Calu3 (cell line): ENCODE data around the gene FUOM. TPM values are rescaled to one million over a fixed set of nuclear protein-coding genes. Genes with fewer than 3 reads are reported as not detected.

ENCODE experiments used
- BruUV-seq: library from RNA; stranded (reverse); fragments of 400-500 nt; replicated peaks from 2 replicates; lab custom pipeline; 2021; lab: Mats Ljungman, UMichigan
- CTCF ChIA-PET: fragments of 300-600 bp; sonication (Branson Sonifier 250); formaldehyde crosslinking; loops from one replicate; lab custom pipeline; 2022; ENCODE audit warnings: antibody characterized with exemption; lab: Charles Lee
- DNase-seq: peaks from one replicate; pipeline ENCODE4 v3.0.0; 2022
- H3K27ac Mint-ChIP-seq: one replicate; pipeline ENCODE4 v1.8.0; 2022; ENCODE audit warnings: mixed read lengths; ENCODE audit not compliant: unreplicated experiment
- H3K27me3 Mint-ChIP-seq: one replicate; pipeline ENCODE4 v1.8.0; 2022; ENCODE audit warnings: mixed read lengths; ENCODE audit not compliant: unreplicated experiment
- H3K36me3 Mint-ChIP-seq: one replicate; pipeline ENCODE4 v1.8.0; 2022; ENCODE audit warnings: mild to moderate bottlenecking, moderate library complexity, mixed read lengths; ENCODE audit not compliant: insufficient read depth, unreplicated experiment
- H3K4me1 Mint-ChIP-seq: one replicate; pipeline ENCODE4 v1.8.0; 2022; ENCODE audit warnings: mild to moderate bottlenecking, low read depth, mixed read lengths; ENCODE audit not compliant: unreplicated experiment
- H3K4me3 Mint-ChIP-seq: one replicate; pipeline ENCODE4 v1.8.0; 2022; ENCODE audit warnings: mild to moderate bottlenecking, low read depth, moderate library complexity, mixed read lengths; ENCODE audit not compliant: unreplicated experiment
- H3K9me3 Mint-ChIP-seq: one replicate; pipeline ENCODE4 v1.8.0; 2022; ENCODE audit warnings: low read depth, mixed read lengths; ENCODE audit not compliant: unreplicated experiment
- CTCF ChIP-seq: fragments of 200-600 bp; IDR thresholded peaks from one replicate; pipeline ENCODE4 v1.8.0; 2022; ENCODE audit warnings: antibody characterized with exemption; ENCODE audit not compliant: unreplicated experiment
- intact Hi-C: fragments of 100-400 bp; cut with micrococcal nuclease; formaldehyde crosslinking; loops from one replicate; pipeline ENCODE4 v1.10.0; 2022; ENCODE audit not compliant: unreplicated experiment
- total RNA-seq: library from RNA; stranded (reverse); gene quantifications from 2 replicates; pipeline ENCODE4 v1.2.3, GENCODE V29; 2022

Gene FUOM
- total RNA-seq, 1 experiment from 2014 or later, result 11.5 TPM

- Mint-ChIP-seq H3K36me3 (no peaks in the 10 kb centered on the region), H3K27me3 (no peaks in the 10 kb centered on the region), H3K9me3 (no peaks in the 10 kb centered on the region), H3K4me3 (no peak overlapping the region), H3K4me1 (no peaks in the 10 kb centered on the region), H3K27ac (no peak overlapping the region)
- no TSS peak for BruUV-seq
- CTCF ChIA-PET, result no interaction called here
- intact Hi-C loops, result no loop called here
- DNase-seq, result no peak
- no peak for TF ChIP-seq CTCF
Measured at GRCh38 chr10:133355266-133355665, 2.6 kb downstream of the FUOM start.

DNA sequence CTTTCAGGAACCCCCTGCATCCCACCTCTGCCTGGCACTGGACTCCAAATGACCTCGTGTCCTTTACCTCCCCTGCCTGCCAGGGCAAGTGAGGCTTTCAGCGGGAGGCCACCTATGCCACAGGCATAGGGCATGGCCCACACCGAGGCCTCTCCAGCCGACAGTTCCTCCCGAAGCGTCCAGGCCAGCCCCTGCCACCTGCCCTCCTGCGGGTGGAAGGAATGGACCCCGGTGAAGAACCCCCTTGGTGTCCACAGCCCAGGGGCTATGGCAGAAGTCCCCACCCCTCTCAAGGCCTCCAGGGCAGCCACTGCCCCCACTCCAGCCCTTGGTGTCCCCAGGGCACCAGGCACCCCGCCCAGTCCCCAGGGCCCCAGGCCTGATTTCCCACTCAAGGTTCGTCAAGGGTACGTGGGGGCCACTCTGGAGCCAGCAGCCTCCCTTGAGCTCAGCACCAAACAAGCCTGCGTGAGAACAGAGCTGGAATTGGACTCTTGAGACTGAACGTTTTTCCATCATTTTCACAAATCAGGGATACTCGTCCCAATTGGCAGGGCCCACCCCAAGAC, 3.1 kb downstream of the FUOM start:
- intact Hi-C loops, result no loop called here
- no peaks in the 10 kb centered on the region for H3K27me3 Mint-ChIP-seq
- no peaks in the 10 kb centered on the region for H3K4me1 Mint-ChIP-seq
- BruUV-seq, result no TSS peak
- no peak overlapping the region for H3K4me3 Mint-ChIP-seq
- H3K9me3 Mint-ChIP-seq, result no peaks in the 10 kb centered on the region
- CTCF ChIA-PET, result no interaction called here
- no peaks in the 10 kb centered on the region for H3K36me3 Mint-ChIP-seq
- DNase-seq, result no peak
- TF ChIP-seq CTCF, result no peak
- H3K27ac Mint-ChIP-seq, result no peak overlapping the region

DNA sequence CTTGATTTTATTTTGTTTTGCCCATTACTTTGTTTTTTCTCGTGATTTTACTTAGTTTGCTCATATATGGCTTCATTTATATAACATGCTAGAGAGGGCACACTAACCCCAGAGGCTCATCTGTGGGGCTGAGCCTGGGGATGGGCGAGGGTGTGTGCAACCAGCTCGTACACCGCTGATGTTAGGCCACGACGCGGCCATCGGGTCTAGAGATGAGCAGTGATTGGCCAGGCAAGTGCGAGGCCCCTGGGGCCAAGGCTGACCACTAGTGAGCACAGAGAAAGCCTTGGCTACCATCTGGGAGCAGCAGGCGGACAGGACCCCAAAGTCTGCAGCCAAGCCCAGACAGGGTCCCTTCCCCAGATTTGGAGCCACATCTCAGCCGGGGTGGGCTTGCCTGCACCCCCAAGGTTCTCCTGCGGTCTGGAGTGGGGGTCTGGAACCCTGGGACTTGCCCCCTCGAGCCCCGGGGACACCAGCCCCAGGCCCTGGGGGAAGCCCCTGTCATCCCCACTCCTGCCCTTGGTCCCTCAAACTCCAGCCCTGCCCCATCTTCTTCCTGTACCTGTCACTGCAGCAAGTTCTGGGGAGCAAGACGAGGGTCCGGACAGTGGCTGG, 3.7 kb downstream of the FUOM start:
- H3K27ac Mint-ChIP-seq, result no peak overlapping the region

GRCh38 chr10:133353202-133353959, 4.4 kb downstream of the FUOM start:
- CTCF ChIA-PET, result no interaction called here
- no peaks in the 10 kb centered on the region for H3K9me3 Mint-ChIP-seq

More for the DNA sequence above, 3.7 kb downstream of the FUOM start:
- H3K36me3 Mint-ChIP-seq, result no peaks in the 10 kb centered on the region
- TF ChIP-seq CTCF, result no peak
- H3K4me1 Mint-ChIP-seq, result no peaks in the 10 kb centered on the region
- no peaks in the 10 kb centered on the region for H3K27me3 Mint-ChIP-seq
- intact Hi-C loops, result no loop called here
- no peak for DNase-seq
- H3K4me3 Mint-ChIP-seq, result no peak overlapping the region
- no peaks in the 10 kb centered on the region for H3K9me3 Mint-ChIP-seq
- no TSS peak for BruUV-seq
- CTCF ChIA-PET, result no interaction called here

More at GRCh38 chr10:133353202-133353959, 4.4 kb downstream of the FUOM start:
- intact Hi-C loops, result no loop called here
- no peak for TF ChIP-seq CTCF
- Mint-ChIP-seq H3K27me3 (no peaks in the 10 kb centered on the region), H3K4me1 (no peaks in the 10 kb centered on the region), H3K36me3 (no peaks in the 10 kb centered on the region), H3K4me3 (no peak overlapping the region), H3K27ac (no peak overlapping the region)
- BruUV-seq, result no TSS peak
- DNase-seq, result no peak
